WERI-Rb-1 (cell line): ENCODE data around the gene DNHD1.

ENCODE experiments used
- DNase-seq: peaks from one replicate; pipeline ENCODE4 v3.0.0-alpha.2; 2020
- H3K27ac ChIP-seq: fragments of 250-450 bp; sonication (Bioruptor Pico); 2 replicates; pipeline ENCODE4 v1.5.1; 2020; ENCODE audit warnings: mild to moderate bottlenecking, moderate library complexity
- H3K27me3 ChIP-seq: fragments of 250-450 bp; sonication (Bioruptor Pico); 2 replicates; pipeline ENCODE4 v1.5.1; 2021; ENCODE audit warnings: mild to moderate bottlenecking, low read depth, moderate library complexity; ENCODE audit not compliant: insufficient read depth, severe bottlenecking
- H3K36me3 ChIP-seq: fragments of 250-450 bp; sonication (Bioruptor Pico); 2 replicates; pipeline ENCODE4 v1.5.1; 2020; ENCODE audit warnings: mild to moderate bottlenecking, moderate library complexity
- H3K4me3 ChIP-seq: 2 replicates; pipeline ENCODE4 v1.5.1; 2011; ENCODE audit warnings: low read depth, mild to moderate bottlenecking, control low read depth, low read length
- H3K9me3 ChIP-seq: fragments of 250-450 bp; sonication (Bioruptor Pico); 2 replicates; pipeline ENCODE4 v1.5.1; 2021; ENCODE audit warnings: mild to moderate bottlenecking, moderate library complexity; ENCODE audit not compliant: severe bottlenecking
- CTCF ChIP-seq: IDR thresholded peaks from 2 replicates; pipeline ENCODE4 v1.5.1; 2011; ENCODE audit warnings: low read depth, mild to moderate bottlenecking, control low read depth, inconsistent platforms, low read length

DNHD1 gene

DNA sequence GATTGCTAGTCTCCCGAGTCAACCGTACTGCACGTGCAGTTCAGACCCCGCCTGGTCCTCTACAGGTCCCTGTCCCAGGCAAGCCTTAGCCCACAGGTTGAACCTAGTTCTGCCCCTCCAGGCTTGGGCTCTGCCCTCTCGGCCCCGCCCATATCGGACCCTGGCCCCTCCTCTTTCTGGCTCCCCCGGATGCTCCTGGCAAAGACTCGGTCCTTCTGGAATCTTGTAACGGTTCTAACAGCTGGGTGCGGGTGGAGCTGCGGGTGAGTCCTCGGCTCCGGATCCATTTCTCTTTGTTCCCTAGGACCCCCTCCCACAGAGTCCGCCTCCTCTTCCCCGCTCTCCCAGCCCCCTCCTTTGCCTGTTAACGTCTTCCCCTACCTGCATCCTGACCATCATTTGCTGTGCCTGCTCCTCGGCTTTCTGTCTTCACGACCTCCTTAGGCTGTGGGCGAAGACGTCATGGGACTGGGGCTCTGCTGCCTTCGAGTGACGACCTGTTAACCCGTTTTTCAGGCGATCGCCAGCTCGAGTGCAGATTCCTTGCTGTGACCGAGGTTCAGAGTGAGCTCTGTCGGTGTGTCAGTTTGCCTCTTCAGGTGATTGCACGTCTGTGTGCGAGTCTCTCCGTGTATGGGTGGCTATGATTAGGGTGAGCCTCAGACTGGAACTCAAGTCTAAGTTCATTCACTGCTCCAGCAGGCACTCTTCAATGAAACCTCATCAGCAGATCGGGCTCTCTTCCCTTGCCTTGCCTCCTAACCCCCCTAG lies at the start of gene DNHD1:
Gene DNHD1 (plus strand): TSS at position 212 of the 771 bp plus-strand sequence. CDS start 936 bp downstream, outside the sequence.
- no peak for DNase-seq
- Histone ChIP-seq H3K27me3 (no peaks in the 10 kb centered on the region), H3K4me3 (no peak within 1 kb of the TSS), H3K9me3 (no peaks in the 10 kb centered on the region), H3K36me3 (no peaks in the 10 kb centered on the region; the same call in none of the 2 replicates), H3K27ac (no peak within 1 kb of the TSS)
- TF ChIP-seq CTCF = no peak

DNA sequence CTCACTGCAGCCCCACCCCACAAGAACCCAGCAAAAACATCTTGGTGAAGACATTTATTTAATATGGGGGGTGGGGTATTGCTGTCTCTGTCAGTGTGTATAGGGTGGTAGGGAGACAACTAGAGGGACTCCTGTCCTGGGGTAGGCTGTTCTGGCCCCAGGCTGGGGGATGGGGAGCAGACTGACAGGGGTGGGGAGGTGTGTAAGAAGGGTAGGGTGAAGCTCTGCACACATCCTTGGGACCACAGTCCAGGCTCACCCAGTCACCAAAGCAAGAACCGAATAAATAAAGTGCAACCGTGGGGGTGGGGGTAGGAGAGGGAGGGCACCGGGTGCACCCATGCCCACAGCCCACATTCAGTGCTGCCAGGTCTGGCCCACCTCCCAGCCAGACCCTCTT lies 48.5 kb upstream of the DNHD1 start:
- H3K27me3 ChIP-seq = no peaks in the 10 kb centered on the region
- TF ChIP-seq CTCF = no peak
- H3K27ac ChIP-seq = no peak overlapping the region
- no peak overlapping the region for H3K4me3 ChIP-seq
- peaks cover 31% of the 10 kb centered on the region for H3K36me3 ChIP-seq
- DNase-seq = no peak
- H3K9me3 ChIP-seq = no peaks in the 10 kb centered on the region

- TF ChIP-seq CTCF = no peak
Measured at GRCh38 chr11:6452219-6452618, 44.9 kb upstream of the DNHD1 start.

DNA sequence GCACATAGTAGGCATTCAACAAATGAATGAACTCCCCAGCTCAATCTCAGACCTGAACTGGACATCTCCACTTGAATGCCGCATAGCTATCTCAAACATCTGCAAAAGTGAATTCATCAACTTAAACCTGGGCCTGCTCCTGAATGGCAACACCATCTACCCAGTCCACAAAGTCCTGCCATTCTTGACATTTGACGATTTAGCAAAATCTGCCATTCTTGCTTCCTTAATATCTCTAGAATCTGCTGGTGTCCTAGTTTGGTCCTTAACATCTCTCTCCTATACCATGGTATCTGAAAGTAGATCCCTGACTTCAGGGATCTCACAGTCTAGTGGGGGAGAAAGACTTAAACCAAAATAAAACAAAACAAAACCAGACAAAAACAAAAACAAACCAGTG lies 43.9 kb upstream of the DNHD1 start:
- Histone ChIP-seq H3K4me3 (no peak overlapping the region), H3K36me3 (peaks cover 67% of the 10 kb centered on the region), H3K27ac (no peak overlapping the region), H3K9me3 (no peaks in the 10 kb centered on the region), H3K27me3 (no peaks in the 10 kb centered on the region)
- DNase-seq = no peak
- TF ChIP-seq CTCF = no peak

More at GRCh38 chr11:6452219-6452618, 44.9 kb upstream of the DNHD1 start:
- Histone ChIP-seq H3K36me3 (peaks cover 63% of the 10 kb centered on the region), H3K9me3 (no peaks in the 10 kb centered on the region), H3K4me3 (no peak overlapping the region), H3K27me3 (no peaks in the 10 kb centered on the region), H3K27ac (no peak overlapping the region)
- no peak for DNase-seq

DNA sequence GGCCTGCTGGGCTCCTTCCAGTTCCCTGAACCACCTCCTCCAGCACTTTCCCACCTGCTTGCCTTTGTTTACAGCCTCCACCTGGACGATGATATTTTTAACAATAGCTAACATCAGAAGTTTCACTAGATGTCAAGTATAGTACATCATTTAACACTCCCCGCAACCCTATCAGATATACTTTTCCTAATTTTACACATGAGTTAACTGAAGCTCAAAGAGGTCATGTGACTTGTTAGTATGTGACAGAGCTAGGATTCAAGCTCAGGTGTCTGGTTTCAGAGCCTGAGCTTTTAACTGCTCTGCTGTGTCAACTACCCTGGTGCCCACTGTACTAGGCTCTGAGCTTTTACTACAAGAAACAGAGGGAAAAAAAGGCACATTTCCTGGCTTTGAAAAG lies 42.0 kb upstream of the DNHD1 start:
- H3K36me3 ChIP-seq = peaks cover 61% of the 10 kb centered on the region
- no peak for DNase-seq

More for the DNA sequence above, 42.0 kb upstream of the DNHD1 start:
- TF ChIP-seq CTCF = no peak
- Histone ChIP-seq H3K9me3 (no peaks in the 10 kb centered on the region), H3K27ac (no peak overlapping the region), H3K27me3 (no peaks in the 10 kb centered on the region), H3K4me3 (no peak overlapping the region)
